Activated T-helper 1 cell treated with Interleukin-2 at 50 U/mL for 16 hours (primary cell): ENCODE results near the gene DCST1.
A peak's percentile ranks its signal among the peaks of the same experiment; 100 is the strongest.

Experiments used
- DNase-seq: peaks from one replicate; pipeline ENCODE4 v3.0.0-alpha.2; 2020; ENCODE audit warnings: low read depth

Gene DCST1

GRCh38 chr1:155035936-155036335, 2.3 kb downstream of the DCST1 start:
- DNase-seq: no peak

- DNase-seq: no peak
These were observed 3.4 kb downstream of the DCST1 start for GRCh38 chr1:155037043-155037442.

- DNase-seq: no peak
These were observed 4.3 kb downstream of the DCST1 start for GRCh38 chr1:155037851-155038441.

GRCh38 chr1:155038602-155039307, 5.1 kb downstream of the DCST1 start:
- no peak for DNase-seq

- DNase-seq: no peak
These were observed 5.7 kb downstream of the DCST1 start for GRCh38 chr1:155039308-155039669.

GRCh38 chr1:155040358-155041093, 6.9 kb downstream of the DCST1 start:
- no peak for DNase-seq

- no peak for DNase-seq
These were observed 9.2 kb downstream of the DCST1 start for GRCh38 chr1:155042789-155043188.

- no peak for DNase-seq
These were observed 9.7 kb downstream of the DCST1 start for GRCh38 chr1:155043301-155043702.

- no peak for DNase-seq
These were observed 10.2 kb downstream of the DCST1 start for GRCh38 chr1:155043793-155044192.

- DNase-seq: no peak
These were observed 10.7 kb downstream of the DCST1 start for GRCh38 chr1:155044365-155044764.

- DNase-seq: no peak
These were observed 11.4 kb downstream of the DCST1 start for GRCh38 chr1:155044812-155045657.

GRCh38 chr1:155048449-155049334, 15.1 kb downstream of the DCST1 start:
- no peak for DNase-seq

GRCh38 chr1:155049651-155050559, 16.3 kb downstream of the DCST1 start:
- DNase-seq: no peak

- DNase-seq: peak; percentile 73
These were observed 17.1 kb downstream of the DCST1 start, which contains the start of gene ADAM15 for GRCh38 chr1:155050560-155051341. TSS of gene ADAM15 (plus strand) at chr1:155051316. CDS start at chr1:155051387, 71 bp downstream.

GRCh38 chr1:155051342-155051776, 17.7 kb downstream of the DCST1 start:
- DNase-seq: no peak

GRCh38 chr1:155051777-155052398, 18.3 kb downstream of the DCST1 start:
- DNase-seq: no peak

GRCh38 chr1:155052439-155053395, 19.1 kb downstream of the DCST1 start:
- no peak for DNase-seq
